ENCODE results near the gene KRT13.

DNA sequence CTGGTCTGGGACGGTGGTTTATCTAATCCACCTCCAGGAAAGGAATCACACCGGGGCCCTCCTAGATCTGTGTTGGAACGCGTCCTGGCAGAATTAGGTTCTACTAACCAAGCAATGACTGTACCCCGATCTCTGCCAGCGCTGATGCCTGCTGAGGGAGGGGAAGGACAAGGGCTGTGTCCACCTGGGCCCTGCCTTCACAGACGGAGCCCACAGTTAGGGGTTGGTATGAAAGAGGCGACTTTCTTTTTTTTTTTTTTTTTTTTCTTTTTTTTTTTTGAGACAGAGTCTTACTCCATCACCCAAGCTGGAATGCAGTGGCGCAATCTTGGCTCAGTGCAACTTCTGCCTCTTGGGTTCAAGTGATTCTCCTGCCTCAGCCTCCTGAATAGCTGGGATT, 32.6 kb upstream of the KRT13 start:
- TF ChIP-seq, protein P1, sequence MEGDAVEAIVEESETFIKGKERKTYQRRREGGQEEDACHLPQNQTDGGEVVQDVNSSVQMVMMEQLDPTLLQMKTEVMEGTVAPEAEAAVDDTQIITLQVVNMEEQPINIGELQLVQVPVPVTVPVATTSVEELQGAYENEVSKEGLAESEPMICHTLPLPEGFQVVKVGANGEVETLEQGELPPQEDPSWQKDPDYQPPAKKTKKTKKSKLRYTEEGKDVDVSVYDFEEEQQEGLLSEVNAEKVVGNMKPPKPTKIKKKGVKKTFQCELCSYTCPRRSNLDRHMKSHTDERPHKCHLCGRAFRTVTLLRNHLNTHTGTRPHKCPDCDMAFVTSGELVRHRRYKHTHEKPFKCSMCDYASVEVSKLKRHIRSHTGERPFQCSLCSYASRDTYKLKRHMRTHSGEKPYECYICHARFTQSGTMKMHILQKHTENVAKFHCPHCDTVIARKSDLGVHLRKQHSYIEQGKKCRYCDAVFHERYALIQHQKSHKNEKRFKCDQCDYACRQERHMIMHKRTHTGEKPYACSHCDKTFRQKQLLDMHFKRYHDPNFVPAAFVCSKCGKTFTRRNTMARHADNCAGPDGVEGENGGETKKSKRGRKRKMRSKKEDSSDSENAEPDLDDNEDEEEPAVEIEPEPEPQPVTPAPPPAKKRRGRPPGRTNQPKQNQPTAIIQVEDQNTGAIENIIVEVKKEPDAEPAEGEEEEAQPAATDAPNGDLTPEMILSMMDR (IDR thresholded peaks at IDR 0.05) = no peak
- no peak for TF ChIP-seq EZH2 (IDR thresholded peaks at IDR 0.05; ENCODE audit: borderline replicate concordance, insufficient read depth, low read depth, low read length, poor library complexity, severe bottlenecking)

Data from B cell (primary cell).